Progenitor cell of endocrine pancreas (in vitro differentiated cells): ENCODE measurements around the gene CHPT1. TPM values are rescaled to one million over a fixed set of nuclear protein-coding genes. Genes with fewer than 3 reads are reported as not detected.

Experiments
- DNase-seq: peaks from one replicate; pipeline ENCODE4 v3.0.0; 2021; ENCODE audit warnings: low spot score; ENCODE audit not compliant: unreplicated experiment
- H3K27ac Mint-ChIP-seq: 2 replicates; pipeline ENCODE4 v1.8.0; 2021; ENCODE audit warnings: mild to moderate bottlenecking, moderate library complexity, mixed read lengths
- H3K27me3 Mint-ChIP-seq: 2 replicates; pipeline ENCODE4 v1.8.0; 2021; ENCODE audit warnings: mixed read lengths
- H3K36me3 Mint-ChIP-seq: 2 replicates; pipeline ENCODE4 v1.8.0; 2022; ENCODE audit warnings: mixed read lengths; ENCODE audit not compliant: insufficient read depth
- H3K4me1 Mint-ChIP-seq: 2 replicates; pipeline ENCODE4 v1.8.0; 2021; ENCODE audit warnings: low read depth, mixed read lengths
- H3K4me3 Mint-ChIP-seq: 2 replicates; pipeline ENCODE4 v1.8.0; 2021; ENCODE audit warnings: low read depth, mild to moderate bottlenecking, moderate library complexity, mixed read lengths
- H3K9me3 Mint-ChIP-seq: 2 replicates; pipeline ENCODE4 v1.8.0; 2021; ENCODE audit warnings: low read depth, mixed read lengths
- total RNA-seq: library from RNA; stranded (reverse); gene quantifications from 2 replicates; pipeline ENCODE4 v1.2.1, GENCODE V29; 2021
- TF ChIP-seq, protein P1 (sequence below): fragments of 200-600 bp; sonication (generic); IDR thresholded peaks from one replicate; pipeline ENCODE4 v1.5.0; 2021; ENCODE audit warnings: antibody characterized with exemption, mild to moderate bottlenecking; ENCODE audit not compliant: unreplicated experiment

Gene CHPT1
- total RNA-seq, 1 donor from 2014 or later, result 15.2 TPM

GRCh38 chr12:101777978-101778377 is 80.5 kb downstream of the CHPT1 start:
- Mint-ChIP-seq H3K27ac (no peak overlapping the region), H3K36me3 (no peaks in the 10 kb centered on the region), H3K27me3 (no peaks in the 10 kb centered on the region), H3K4me3 (no peak overlapping the region), H3K9me3 (no peaks in the 10 kb centered on the region), H3K4me1 (no peaks in the 10 kb centered on the region)
- DNase-seq, result no peak
- TF ChIP-seq, protein P1, sequence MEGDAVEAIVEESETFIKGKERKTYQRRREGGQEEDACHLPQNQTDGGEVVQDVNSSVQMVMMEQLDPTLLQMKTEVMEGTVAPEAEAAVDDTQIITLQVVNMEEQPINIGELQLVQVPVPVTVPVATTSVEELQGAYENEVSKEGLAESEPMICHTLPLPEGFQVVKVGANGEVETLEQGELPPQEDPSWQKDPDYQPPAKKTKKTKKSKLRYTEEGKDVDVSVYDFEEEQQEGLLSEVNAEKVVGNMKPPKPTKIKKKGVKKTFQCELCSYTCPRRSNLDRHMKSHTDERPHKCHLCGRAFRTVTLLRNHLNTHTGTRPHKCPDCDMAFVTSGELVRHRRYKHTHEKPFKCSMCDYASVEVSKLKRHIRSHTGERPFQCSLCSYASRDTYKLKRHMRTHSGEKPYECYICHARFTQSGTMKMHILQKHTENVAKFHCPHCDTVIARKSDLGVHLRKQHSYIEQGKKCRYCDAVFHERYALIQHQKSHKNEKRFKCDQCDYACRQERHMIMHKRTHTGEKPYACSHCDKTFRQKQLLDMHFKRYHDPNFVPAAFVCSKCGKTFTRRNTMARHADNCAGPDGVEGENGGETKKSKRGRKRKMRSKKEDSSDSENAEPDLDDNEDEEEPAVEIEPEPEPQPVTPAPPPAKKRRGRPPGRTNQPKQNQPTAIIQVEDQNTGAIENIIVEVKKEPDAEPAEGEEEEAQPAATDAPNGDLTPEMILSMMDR, result no peak

Other genes starting within 250 kb of the CHPT1 start
- not detected in 2 replicates for gene SPIC, start 222.3 kb upstream of the CHPT1 start, total RNA-seq
- 0.16 TPM in 1 of 2 replicates, not detected in the other for gene MYBPC1, start 102.7 kb upstream of the CHPT1 start, total RNA-seq
- gene SYCP3, start 41.8 kb downstream of the CHPT1 start, total RNA-seq, result not detected in 2 replicates
- 22.9 and 23.2 TPM in 2 replicates for gene GNPTAB, start 133.3 kb downstream of the CHPT1 start, total RNA-seq
- gene DRAM1, start 179.9 kb downstream of the CHPT1 start, total RNA-seq, result 3.8 and 6.5 TPM in 2 replicates